GM15510 (cell line): ENCODE data around the gene ZNF438.

Experiments used
- POLR2A ChIP-seq: IDR thresholded peaks from 3 replicates; pipeline ENCODE4 v1.6.1; 2011; ENCODE audit warnings: borderline replicate concordance; ENCODE audit not compliant: insufficient read length; ENCODE audit errors: extremely low read depth

Gene ZNF438

GRCh38 chr10:30806850-30807249 is 224.8 kb downstream of the ZNF438 start:
- TF ChIP-seq POLR2A: no peak

GRCh38 chr10:30805061-30805460 is 226.6 kb downstream of the ZNF438 start:
- TF ChIP-seq POLR2A: no peak

GRCh38 chr10:30804478-30805055 is 227.1 kb downstream of the ZNF438 start:
- no peak for TF ChIP-seq POLR2A

- no peak for TF ChIP-seq POLR2A
Measured at GRCh38 chr10:30803892-30804322, 227.8 kb downstream of the ZNF438 start.

- TF ChIP-seq POLR2A: no peak
Measured at GRCh38 chr10:30803058-30803457, 228.6 kb downstream of the ZNF438 start.

GRCh38 chr10:30800368-30800767 is 231.3 kb downstream of the ZNF438 start:
- TF ChIP-seq POLR2A: no peak

- no peak for TF ChIP-seq POLR2A
Measured at GRCh38 chr10:30798646-30799185, 232.9 kb downstream of the ZNF438 start.
